ENCODE results near the gene RERE. TPM values are rescaled to one million over a fixed set of nuclear protein-coding genes. Genes with fewer than 3 reads are reported as not detected.

The RERE gene
- total RNA-seq, 4 donors from 2014 or later, result 118 to 244 (median 131) TPM

DNA sequence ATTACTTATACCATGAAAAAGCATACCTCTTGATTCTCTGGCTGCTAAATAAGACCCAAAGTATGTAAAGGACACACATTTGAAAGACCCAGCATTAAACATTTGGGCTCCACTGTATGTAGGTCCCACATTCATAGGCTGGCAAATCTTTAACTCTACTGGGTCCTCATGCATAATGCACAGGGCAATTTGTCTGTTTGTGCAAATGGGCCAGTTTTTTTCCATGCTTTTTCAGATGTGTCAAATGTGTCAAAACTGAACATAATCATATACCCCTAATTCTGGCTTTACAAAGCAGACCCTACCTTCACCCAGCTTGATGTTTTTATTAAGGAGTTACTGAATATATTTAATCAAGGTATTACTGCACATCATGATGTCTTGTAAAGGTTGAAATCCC is 63.7 kb downstream of the RERE start:
- no peak for DNase-seq
- Histone ChIP-seq H3K4me1 (peaks cover 13 to 23% of the 10 kb centered on the region in 2 donors), H3K27me3 (no peaks in the 10 kb centered on the region), H3K4me3 (replicated peaks in 1 of 3) (no peak overlapping the region), H3K27ac (no peak overlapping the region), H3K9me3 (no peaks in the 10 kb centered on the region), H3K36me3 (no peaks in the 10 kb centered on the region)
- TF ChIP-seq CTCF (IDR thresholded peaks at IDR 0.05) (no peak), POLR2A (IDR thresholded peaks at IDR 0.05) (no peak)
- intact Hi-C loops (cut with DNase I), result no loop called here

- WGBS, 2 donors, result 87 to 93% methylated on average over 6 of the region's 6 CpGs
- DNase-seq, result no peak
- intact Hi-C loops (cut with DNase I), result no loop called here
Observed at GRCh38 chr1:8752921-8753713, 64.3 kb downstream of the RERE start.

GRCh38 chr1:8752411-8752810 is 65.0 kb downstream of the RERE start:
- Histone ChIP-seq H3K27ac (no peak overlapping the region), H3K4me3 (replicated peaks in 1 of 3) (no peak overlapping the region), H3K36me3 (no peaks in the 10 kb centered on the region), H3K27me3 (no peaks in the 10 kb centered on the region), H3K9me3 (no peaks in the 10 kb centered on the region), H3K4me1 (peaks cover 13 to 23% of the 10 kb centered on the region in 2 donors)
- TF ChIP-seq CTCF (IDR thresholded peaks at IDR 0.05) (no peak), POLR2A (IDR thresholded peaks at IDR 0.05) (no peak)
- no peak for DNase-seq
- intact Hi-C loops (cut with DNase I), result no loop called here
- WGBS, 2 donors, result 93 to 94% methylated on average over 2 of the region's 2 CpGs

More at GRCh38 chr1:8752921-8753713, 64.3 kb downstream of the RERE start:
- Histone ChIP-seq H3K36me3 (no peaks in the 10 kb centered on the region), H3K4me3 (replicated peaks in 1 of 3) (no peak overlapping the region), H3K9me3 (no peaks in the 10 kb centered on the region), H3K27me3 (no peaks in the 10 kb centered on the region), H3K27ac (no peak overlapping the region), H3K4me1 (peaks cover 13 to 23% of the 10 kb centered on the region in 2 donors)
- TF ChIP-seq CTCF (IDR thresholded peaks at IDR 0.05) (no peak), POLR2A (IDR thresholded peaks at IDR 0.05) (no peak)

GRCh38 chr1:8751984-8752383 is 65.5 kb downstream of the RERE start:
- WGBS, 2 donors, result 94 to 96% methylated on average over 4 of the region's 4 CpGs
- intact Hi-C loops (cut with DNase I), result no loop called here
- H3K4me1 ChIP-seq, result peaks cover 13 to 23% of the 10 kb centered on the region in 2 donors
- no peaks in the 10 kb centered on the region for H3K9me3 ChIP-seq
- DNase-seq, result no peak
- no peaks in the 10 kb centered on the region for H3K27me3 ChIP-seq
- no peak for TF ChIP-seq POLR2A (IDR thresholded peaks at IDR 0.05)
- TF ChIP-seq CTCF (IDR thresholded peaks at IDR 0.05), result no peak
- H3K4me3 ChIP-seq (replicated peaks in 1 of 3), result no peak overlapping the region
- no peak overlapping the region for H3K27ac ChIP-seq
- no peaks in the 10 kb centered on the region for H3K36me3 ChIP-seq

Data from thyroid gland (tissue), 4 donors.